ENCODE measurements around the gene RRBP1. TPM values are rescaled to one million over a fixed set of nuclear protein-coding genes. Genes with fewer than 3 reads are reported as not detected.

The RRBP1 gene
- total RNA-seq, 1 donor from 2014 or later, result 65.0 TPM

- H3K4me3 ChIP-seq (ENCODE audit: low read depth, low read length), result no peak overlapping the region
- DNase-seq (ENCODE audit: low read depth) (no peak), FAIRE-seq (no peak)
- no peak for TF ChIP-seq CTCF (IDR thresholded peaks at IDR 0.05; ENCODE audit: insufficient read depth, low read length, severe bottlenecking)
- H3K36me3 ChIP-seq (ENCODE audit: control insufficient read depth, insufficient read depth, low read length), result peaks cover 13% of the 10 kb centered on the region
- no peaks in the 10 kb centered on the region for H3K27me3 ChIP-seq (ENCODE audit: control insufficient read depth, insufficient read depth, low read length)
These were observed 67.7 kb downstream of the RRBP1 start for GRCh38 chr20:17614176-17614811.

- no peak for FAIRE-seq
- peaks cover 13% of the 10 kb centered on the region for H3K36me3 ChIP-seq (ENCODE audit: control insufficient read depth, insufficient read depth, low read length)
These were observed 68.5 kb downstream of the RRBP1 start for GRCh38 chr20:17613328-17614175.

GRCh38 chr20:17612992-17613327 is 69.1 kb downstream of the RRBP1 start:
- Histone ChIP-seq H3K36me3 (ENCODE audit: control insufficient read depth, insufficient read depth, low read length) (peaks cover 7% of the 10 kb centered on the region), H3K4me3 (ENCODE audit: low read depth, low read length) (no peak overlapping the region), H3K27me3 (ENCODE audit: control insufficient read depth, insufficient read depth, low read length) (no peaks in the 10 kb centered on the region)
- DNase-seq (ENCODE audit: low read depth) (no peak), FAIRE-seq (no peak)
- TF ChIP-seq CTCF (IDR thresholded peaks at IDR 0.05; ENCODE audit: insufficient read depth, low read length, severe bottlenecking), result no peak

More at GRCh38 chr20:17613328-17614175, 68.5 kb downstream of the RRBP1 start:
- TF ChIP-seq CTCF (IDR thresholded peaks at IDR 0.05; ENCODE audit: insufficient read depth, low read length, severe bottlenecking), result no peak
- DNase-seq (ENCODE audit: low read depth), result no peak
- Histone ChIP-seq H3K4me3 (ENCODE audit: low read depth, low read length) (no peak overlapping the region), H3K27me3 (ENCODE audit: control insufficient read depth, insufficient read depth, low read length) (no peaks in the 10 kb centered on the region)

GRCh38 chr20:17612287-17612991 is 69.6 kb downstream of the RRBP1 start:
- peak; percentile 45 for DNase-seq (ENCODE audit: low read depth)
- Histone ChIP-seq H3K4me3 (ENCODE audit: low read depth, low read length) (no peak overlapping the region), H3K27me3 (ENCODE audit: control insufficient read depth, insufficient read depth, low read length) (no peaks in the 10 kb centered on the region), H3K36me3 (ENCODE audit: control insufficient read depth, insufficient read depth, low read length) (peaks cover 6% of the 10 kb centered on the region)
- FAIRE-seq, result no peak
- TF ChIP-seq CTCF (IDR thresholded peaks at IDR 0.05; ENCODE audit: insufficient read depth, low read length, severe bottlenecking), result no peak

GRCh38 chr20:17611540-17612286 is 70.3 kb downstream of the RRBP1 start:
- Histone ChIP-seq H3K36me3 (ENCODE audit: control insufficient read depth, insufficient read depth, low read length) (peaks cover 5% of the 10 kb centered on the region), H3K27me3 (ENCODE audit: control insufficient read depth, insufficient read depth, low read length) (no peaks in the 10 kb centered on the region), H3K4me3 (ENCODE audit: low read depth, low read length) (no peak overlapping the region)
- DNase-seq (ENCODE audit: low read depth) (peak; percentile 63), FAIRE-seq (no peak)
- TF ChIP-seq CTCF (IDR thresholded peaks at IDR 0.05; ENCODE audit: insufficient read depth, low read length, severe bottlenecking), result peak; percentile 71
